Right lobe of liver (tissue), 6 donors: Measurements from ENCODE around the gene KPNA1. TPM values are rescaled to one million over a fixed set of nuclear protein-coding genes. Genes with fewer than 3 reads are reported as not detected.

ENCODE experiments used
- ATAC-seq, 4 donors: fragments of 200-7000 bp; cut with Tn5 transposase; one replicate each; pipeline ENCODE4 v1.9.1; 2020; ENCODE audit warnings: mild to moderate bottlenecking in 4 of 4, moderate library complexity in 4 of 4
- DNase-seq, 3 donors: peaks; one replicate each; pipeline ENCODE4 v3.0.0-alpha.2; 2020
- H3K27ac ChIP-seq, 3 donors: fragments of 200-600 bp; one replicate each; pipeline ENCODE4 v1.8.0; 2022
- H3K27me3 ChIP-seq, 2 donors: fragments of 200-600 bp; one replicate each; pipeline ENCODE4 v1.8.0; 2022
- H3K36me3 ChIP-seq, 4 donors: fragments of 200-600 bp; sonication (generic) in 1 of 4; one replicate each; pipeline versions ENCODE4 v1.5.1 to v1.8.0; 2017 to 2022; ENCODE audit warnings: control low read depth in 1 of 4
- H3K4me1 ChIP-seq, 4 donors: fragments of 200-600 bp; sonication (generic) in 1 of 4; one replicate each; pipeline versions ENCODE4 v1.5.1 to v1.8.0; 2017 to 2022; ENCODE audit warnings: control low read depth in 1 of 4
- H3K4me3 ChIP-seq, 3 donors: fragments of 200-600 bp; one replicate each; pipeline ENCODE4 v1.8.0; 2022
- H3K9me3 ChIP-seq, 4 donors: fragments of 200-600 bp; sonication (generic) in 1 of 4; one replicate each; pipeline versions ENCODE4 v1.5.1 to v1.8.0; 2017 to 2022; ENCODE audit warnings: control low read depth in 1 of 4
- CTCF ChIP-seq, 4 donors: fragments of 200-600 bp in 3 of 4; fragments of 450-650 bp in 1 of 4; IDR thresholded peaks; one replicate each; pipeline versions ENCODE4 v1.5.1 to v1.8.0; 2016 to 2022; ENCODE audit warnings: antibody characterized with exemption in 4 of 4, mild to moderate bottlenecking in 2 of 4
- POLR2A ChIP-seq: fragments of 450-650 bp; IDR thresholded peaks from one replicate; pipeline ENCODE4 v1.6.1; 2017; ENCODE audit warnings: antibody characterized with exemption, mild to moderate bottlenecking
- WGBS: methylation state at CpG from one replicate; pipeline ENCODE4 v1.1.6; 2018; ENCODE audit warnings: low coverage, low lambda C conversion rate; ENCODE audit not compliant: insufficient coverage; ENCODE audit errors: missing lambda C conversion rate; 5-methylcytosine and 5-hydroxymethylcytosine counted together
- intact Hi-C, 2 donors: fragments of 100-400 bp; cut with DNase I; formaldehyde crosslinking; loops; one replicate each; pipeline versions ENCODE4 v1.11.2 to v1.14.1; 2022
- total RNA-seq, 6 experiments: library from RNA; depleted of rRNA in 2 of 6; stranded (reverse); fragments of >200 nt in 2 of 6; fragmentation: NEBNext Ultra II Directional in 3 of 6; extraction: Animal tissue kit (Norgen Biotek cat#: 25700) in 3 of 6; gene quantifications; one replicate each; pipeline versions ENCODE4 v1.1.0 to v1.2.4, GENCODE V29; 2016 to 2023
- donor health status: DM: no; HTN: yes; CAD: no.
- donor health status: DM: no; HTN: no; CAD: no.
- donor health status: DM: no; HTN: no; CAD: no.
- donor health status: DM: no; HTN: yes; CAD: no.
- donor health status: DM: no; HTN: yes; CAD: no.

KPNA1 gene
- total RNA-seq, 6 experiments from 2014 or later, result 33.7 to 61.3 (median 51.2) TPM

GRCh38 chr3:122443090-122443489 is 71.6 kb downstream of the KPNA1 start:
- H3K36me3 ChIP-seq, result peaks cover 0 to 42% (median 7%) of the 10 kb centered on the region in 4 donors
- no peak overlapping the region for H3K27ac ChIP-seq
- ATAC-seq, result peak in 1 of 4 donors; percentile 14
- intact Hi-C loops, result no loop called here
- no peak for DNase-seq
- WGBS, result 30% methylated on average over 2 of the region's 10 CpGs
- TF ChIP-seq CTCF (IDR thresholded peaks at IDR 0.05) (no peak), POLR2A (no peak)
- no peaks in the 10 kb centered on the region for H3K27me3 ChIP-seq
- peaks cover 0 to 12% (median 6%) of the 10 kb centered on the region in 4 donors for H3K4me1 ChIP-seq
- H3K9me3 ChIP-seq, result no peaks in the 10 kb centered on the region
- no peak overlapping the region for H3K4me3 ChIP-seq

GRCh38 chr3:122435950-122436349 is 78.8 kb downstream of the KPNA1 start:
- Histone ChIP-seq H3K9me3 (no peaks in the 10 kb centered on the region), H3K27me3 (no peaks in the 10 kb centered on the region), H3K4me1 (no peaks in the 10 kb centered on the region), H3K36me3 (peaks cover 6 to 72% (median 23%) of the 10 kb centered on the region in 4 donors), H3K4me3 (no peak overlapping the region), H3K27ac (no peak overlapping the region)
- intact Hi-C loops, result no loop called here
- no peak for DNase-seq
- ATAC-seq, result no peak
- TF ChIP-seq CTCF (IDR thresholded peaks at IDR 0.05) (no peak), POLR2A (no peak)
- WGBS, result 93% methylated on average over 5 of the region's 9 CpGs

- intact Hi-C loops, result no loop called here
- Histone ChIP-seq H3K36me3 (peaks cover 0 to 42% (median 15%) of the 10 kb centered on the region in 4 donors), H3K27ac (no peak overlapping the region), H3K9me3 (no peaks in the 10 kb centered on the region), H3K4me3 (no peak overlapping the region), H3K27me3 (no peaks in the 10 kb centered on the region), H3K4me1 (no peaks in the 10 kb centered on the region)
- ATAC-seq, result no peak
- WGBS, result 91% methylated on average over 2 of the region's 2 CpGs
- no peak for DNase-seq
- no peak for TF ChIP-seq CTCF (IDR thresholded peaks at IDR 0.05)
- no peak for TF ChIP-seq POLR2A
Observed at GRCh38 chr3:122430371-122430770, 84.4 kb downstream of the KPNA1 start.

GRCh38 chr3:122427857-122428471 is 86.8 kb downstream of the KPNA1 start:
- WGBS, result 75% methylated on average over 2 of the region's 2 CpGs
- no peaks in the 10 kb centered on the region for H3K27me3 ChIP-seq
- ATAC-seq (no peak), DNase-seq (no peak)
- H3K4me1 ChIP-seq, result no peaks in the 10 kb centered on the region
- TF ChIP-seq POLR2A, result no peak
- TF ChIP-seq CTCF (IDR thresholded peaks at IDR 0.05), result no peak
- intact Hi-C loops, result loop anchor here in 1 of 2 donors (10.0 kb wide), 1 partner anchor 107 kb away; no protein-coding TSS in a partner anchor
- no peak overlapping the region for H3K27ac ChIP-seq
- H3K36me3 ChIP-seq, result peaks cover 0 to 41% (median 12%) of the 10 kb centered on the region in 4 donors
- no peaks in the 10 kb centered on the region for H3K9me3 ChIP-seq
- H3K4me3 ChIP-seq, result no peak overlapping the region
